Eye (tissue), 1 donor: Measurements from ENCODE around the gene LINGO1.
A peak's percentile ranks its signal among the peaks of the same experiment; 100 is the strongest.

Experiments used
- DNase-seq: peaks from one replicate; pipeline ENCODE4 v3.0.0-alpha.2; 2015

The LINGO1 gene

GRCh38 chr15:77632534-77633133 lies at the start of gene LINGO1:
TSS of gene LINGO1 (minus strand) at chr15:77632912. CDS start at chr15:77632315, 597 bp downstream.
- DNase-seq = peak; percentile 84

GRCh38 chr15:77681362-77681761 lies 48.6 kb upstream of the LINGO1 start:
- no peak for DNase-seq

- DNase-seq = no peak
Measured at GRCh38 chr15:77676569-77677375, 44.1 kb upstream of the LINGO1 start.

GRCh38 chr15:77675806-77676415 lies 43.2 kb upstream of the LINGO1 start:
- DNase-seq = no peak

- DNase-seq = no peak
Measured at GRCh38 chr15:77674327-77674726, 41.6 kb upstream of the LINGO1 start.

GRCh38 chr15:77673866-77674265 lies 41.2 kb upstream of the LINGO1 start:
- DNase-seq = no peak

GRCh38 chr15:77672135-77672534 lies 39.4 kb upstream of the LINGO1 start:
- DNase-seq = no peak

- peak; percentile 17 for DNase-seq
Measured at GRCh38 chr15:77671362-77672056, 38.8 kb upstream of the LINGO1 start.

- no peak for DNase-seq
Measured at GRCh38 chr15:77670558-77671361, 38.0 kb upstream of the LINGO1 start.

- no peak for DNase-seq
Measured at GRCh38 chr15:77669896-77670295, 37.2 kb upstream of the LINGO1 start.

- DNase-seq = peak; percentile 72
Measured at GRCh38 chr15:77667338-77668234, 34.9 kb upstream of the LINGO1 start.

- no peak for DNase-seq
Measured at GRCh38 chr15:77666296-77666660, 33.6 kb upstream of the LINGO1 start.

- no peak for DNase-seq
Measured at GRCh38 chr15:77665530-77666295, 33.0 kb upstream of the LINGO1 start.

- no peak for DNase-seq
Measured at GRCh38 chr15:77664428-77664827, 31.7 kb upstream of the LINGO1 start.

GRCh38 chr15:77663256-77663655 lies 30.5 kb upstream of the LINGO1 start:
- DNase-seq = no peak

GRCh38 chr15:77659350-77660321 lies 26.9 kb upstream of the LINGO1 start:
- DNase-seq = peak; percentile 68

- no peak for DNase-seq
Measured at GRCh38 chr15:77658304-77658703, 25.6 kb upstream of the LINGO1 start.

GRCh38 chr15:77657634-77658238 lies 25.0 kb upstream of the LINGO1 start:
- no peak for DNase-seq

- DNase-seq = no peak
Measured at GRCh38 chr15:77656294-77656693, 23.6 kb upstream of the LINGO1 start.
